Fibroblast of pulmonary artery (primary cell): ENCODE results near the gene ALX4.

Source experiments
- DNase-seq: peaks from one replicate; pipeline ENCODE4 v3.0.0-alpha.2; 2010; ENCODE audit warnings: low read depth
- H3K4me3 ChIP-seq: replicated peaks from 2 replicates; pipeline ENCODE4 v1.5.1; 2011; ENCODE audit warnings: low read depth, mild to moderate bottlenecking, control low read depth, low read length, moderate library complexity
- CTCF ChIP-seq: IDR thresholded peaks from 2 replicates; pipeline ENCODE4 v1.5.1; 2011; ENCODE audit warnings: mild to moderate bottlenecking, control low read depth, low read length, inconsistent platforms; ENCODE audit errors: missing control alignments

The ALX4 gene

GRCh38 chr11:44264438-44264749 lies 45.5 kb downstream of the ALX4 start:
- no peak for TF ChIP-seq CTCF
- H3K4me3 ChIP-seq, result no peak overlapping the region
- DNase-seq, result no peak

GRCh38 chr11:44263738-44264437 lies 46.1 kb downstream of the ALX4 start:
- no peak for TF ChIP-seq CTCF
- DNase-seq, result no peak
- no peak overlapping the region for H3K4me3 ChIP-seq

GRCh38 chr11:44261800-44262591 lies 47.9 kb downstream of the ALX4 start:
- no peak for DNase-seq
- H3K4me3 ChIP-seq, result no peak overlapping the region
- TF ChIP-seq CTCF, result no peak

GRCh38 chr11:44260081-44260480 lies 49.9 kb downstream of the ALX4 start:
- DNase-seq, result no peak
- no peak for TF ChIP-seq CTCF
- no peak overlapping the region for H3K4me3 ChIP-seq

GRCh38 chr11:44258839-44259420 lies 51.0 kb downstream of the ALX4 start:
- no peak overlapping the region for H3K4me3 ChIP-seq
- no peak for DNase-seq
- TF ChIP-seq CTCF, result no peak

GRCh38 chr11:44258190-44258489 lies 51.8 kb downstream of the ALX4 start:
- no peak for TF ChIP-seq CTCF
- no peak overlapping the region for H3K4me3 ChIP-seq
- no peak for DNase-seq
